IPS-NIHi7 (cell line): ENCODE results near the gene POC1B.

Experiments
- DNase-seq: peaks from one replicate; pipeline ENCODE4 v3.0.0; 2012; ENCODE audit warnings: mixed read lengths; ENCODE audit errors: extremely low spot score

POC1B gene

DNA sequence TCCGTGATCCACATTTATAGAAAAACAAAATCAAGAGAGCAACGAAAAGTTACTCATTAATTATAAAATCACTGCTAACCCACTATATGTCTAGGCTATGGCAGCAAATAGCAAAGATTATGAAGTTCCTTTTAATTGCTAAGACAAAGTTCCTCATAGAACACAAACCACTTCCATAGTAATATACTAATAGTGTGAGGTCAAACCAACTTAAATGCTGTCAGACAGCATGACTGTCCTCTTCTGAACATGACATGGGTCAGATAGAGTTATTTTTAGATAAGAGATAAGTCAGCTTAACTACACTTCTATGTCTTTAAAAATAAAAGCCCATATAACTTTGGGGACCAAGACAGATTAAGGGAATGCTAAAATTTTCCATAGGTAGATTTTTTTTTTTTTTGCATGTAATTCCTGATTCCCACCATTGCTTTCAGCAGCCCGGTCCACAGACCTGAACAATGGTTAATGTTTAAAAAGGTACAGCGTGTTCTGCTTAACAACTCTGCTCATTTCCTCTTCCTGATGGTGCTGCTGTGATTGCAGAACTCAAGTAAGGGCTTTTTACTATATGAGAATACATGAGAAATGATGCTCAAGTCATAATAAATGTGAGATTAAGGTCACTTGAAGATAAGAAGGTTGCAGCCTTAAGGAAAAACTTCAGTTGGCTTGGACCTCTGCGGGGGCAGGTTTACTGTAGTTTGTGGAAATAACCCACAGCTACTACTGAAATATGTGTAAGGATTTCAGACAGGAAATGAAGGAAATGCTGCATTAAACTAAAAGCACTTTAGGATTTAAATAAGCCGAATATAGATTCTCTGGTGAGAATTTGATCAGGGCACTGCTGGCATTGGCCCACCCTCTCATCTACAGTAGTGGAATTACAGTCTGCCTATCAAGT lies 135.8 kb downstream of the POC1B start:
- DNase-seq, result no peak

DNA sequence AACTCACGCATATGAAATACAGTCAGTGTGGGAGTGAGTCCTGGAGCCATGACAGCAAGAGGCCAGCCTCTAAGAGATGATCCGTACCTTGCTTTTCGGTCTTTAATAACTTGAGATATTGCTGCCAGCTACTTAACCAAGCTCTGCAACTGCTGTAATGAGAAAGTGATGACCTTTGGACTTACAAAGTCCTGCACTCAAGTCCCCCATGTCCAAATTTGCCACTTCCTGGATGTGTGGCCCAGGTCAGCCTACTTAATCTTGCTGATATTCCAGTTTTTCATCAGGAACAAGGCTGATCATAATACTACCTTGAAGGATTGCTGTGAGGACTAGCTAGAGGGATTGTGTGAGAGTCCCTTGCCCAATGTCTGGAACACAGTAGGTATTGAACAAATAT lies 139.7 kb downstream of the POC1B start:
- DNase-seq, result no peak

DNA sequence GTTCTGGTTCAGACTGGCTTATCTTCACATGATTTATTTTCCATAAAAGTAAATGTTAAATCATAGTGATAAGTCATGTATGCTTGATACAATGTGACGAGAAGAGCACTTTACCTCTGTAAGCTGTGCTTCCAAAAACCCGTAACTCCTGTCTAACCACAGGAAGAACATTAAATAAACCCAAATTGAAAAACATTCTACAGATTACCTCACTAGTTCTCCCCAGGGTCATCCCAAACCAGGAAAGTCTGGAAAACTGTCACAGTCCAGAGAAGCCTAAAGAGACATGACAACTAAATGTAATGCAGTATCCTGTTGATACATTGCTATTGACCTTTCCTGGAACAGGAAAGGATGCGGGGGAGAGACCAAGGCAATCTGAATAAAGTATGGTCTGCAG lies 141.0 kb downstream of the POC1B start:
- no peak for DNase-seq

DNA sequence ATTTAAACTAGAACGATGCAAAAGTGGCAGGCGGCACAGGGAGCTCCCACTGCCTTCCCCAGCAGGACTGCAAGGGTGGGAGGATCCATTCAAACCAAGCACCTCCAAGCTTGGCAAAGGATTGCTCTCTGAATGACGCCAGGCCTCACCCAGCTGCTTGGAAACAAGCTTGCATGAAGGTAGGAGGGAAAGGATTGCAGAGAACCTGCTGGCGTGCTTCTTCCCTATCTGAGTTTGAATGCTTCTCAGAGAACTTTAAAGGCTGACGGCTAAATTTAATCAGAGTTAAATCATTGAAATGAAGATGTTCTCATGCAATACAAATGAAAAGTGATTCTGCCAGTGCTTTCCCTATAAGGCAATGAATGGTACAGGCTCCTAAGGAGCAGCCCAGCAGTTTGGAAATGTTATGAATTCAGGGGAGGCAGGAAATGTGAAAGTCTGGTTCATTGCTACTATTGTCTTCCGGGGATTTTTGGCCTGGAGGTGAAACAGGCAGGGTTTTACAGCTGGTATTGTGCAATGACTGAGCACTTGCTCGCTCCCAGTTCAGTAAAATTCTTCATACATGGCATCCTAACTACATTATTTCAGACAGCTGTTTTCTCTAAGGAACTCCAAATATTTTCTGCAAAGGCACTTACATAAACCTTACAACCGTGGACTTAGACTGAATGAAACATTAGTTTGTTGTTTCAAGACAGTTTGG lies 141.6 kb downstream of the POC1B start:
- peak; percentile 54 for DNase-seq

DNA sequence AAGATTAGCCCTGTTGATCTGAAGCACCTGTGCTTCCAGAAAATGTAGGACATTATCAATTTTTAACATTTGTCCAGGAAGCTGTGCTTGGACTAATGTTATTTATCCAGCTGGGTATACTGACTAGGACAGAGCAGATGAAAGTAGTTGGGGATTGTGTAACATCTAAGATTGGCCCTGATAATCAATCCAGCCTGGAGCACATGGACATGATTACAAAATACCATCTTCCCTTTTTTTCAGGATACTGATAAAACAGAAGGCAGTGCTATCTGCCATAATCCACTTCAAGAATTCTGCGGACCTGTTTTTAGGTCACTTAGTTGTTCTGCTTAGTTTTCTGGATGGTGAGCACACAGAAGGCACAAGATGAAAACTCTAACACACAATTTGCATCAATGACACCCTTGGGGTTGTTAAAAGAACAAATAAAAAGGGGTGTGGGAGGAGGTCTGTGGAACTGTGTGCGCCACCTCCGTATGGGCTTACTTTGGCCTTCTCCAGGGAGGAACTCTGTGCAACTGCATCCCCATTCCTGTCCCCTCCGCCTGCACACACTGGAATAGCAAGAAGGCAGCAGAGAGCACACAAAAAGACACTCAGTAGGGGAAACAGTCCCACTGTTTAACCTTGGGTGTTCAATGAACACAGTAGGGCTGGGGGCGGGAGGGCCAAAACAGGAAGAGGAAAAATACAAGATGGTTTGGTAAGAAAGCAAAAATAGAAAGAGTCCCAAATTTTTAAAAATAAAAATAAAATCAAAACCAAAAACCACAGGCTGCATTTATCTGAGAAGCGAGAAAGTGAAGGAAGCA lies 142.4 kb downstream of the POC1B start:
- DNase-seq, result no peak

DNA sequence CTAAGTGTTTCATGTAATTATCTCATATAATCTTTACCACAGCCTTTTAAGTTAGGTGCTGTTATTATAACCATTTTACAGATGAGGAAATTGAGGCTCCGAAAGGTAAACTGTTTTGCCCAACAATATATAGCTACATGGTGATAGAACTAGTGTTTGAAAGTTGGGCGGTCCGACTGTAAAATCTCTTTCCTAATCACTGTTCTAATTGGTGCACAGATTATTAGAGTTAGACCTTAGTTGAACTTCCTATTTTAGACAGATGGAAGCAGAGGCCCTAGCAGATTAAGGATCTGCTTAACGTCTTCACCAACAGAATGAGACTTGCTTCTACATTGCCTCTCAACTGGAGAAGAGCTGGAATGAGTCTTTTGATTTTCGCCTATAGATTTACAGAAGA lies 143.5 kb downstream of the POC1B start:
- DNase-seq, result no peak

DNA sequence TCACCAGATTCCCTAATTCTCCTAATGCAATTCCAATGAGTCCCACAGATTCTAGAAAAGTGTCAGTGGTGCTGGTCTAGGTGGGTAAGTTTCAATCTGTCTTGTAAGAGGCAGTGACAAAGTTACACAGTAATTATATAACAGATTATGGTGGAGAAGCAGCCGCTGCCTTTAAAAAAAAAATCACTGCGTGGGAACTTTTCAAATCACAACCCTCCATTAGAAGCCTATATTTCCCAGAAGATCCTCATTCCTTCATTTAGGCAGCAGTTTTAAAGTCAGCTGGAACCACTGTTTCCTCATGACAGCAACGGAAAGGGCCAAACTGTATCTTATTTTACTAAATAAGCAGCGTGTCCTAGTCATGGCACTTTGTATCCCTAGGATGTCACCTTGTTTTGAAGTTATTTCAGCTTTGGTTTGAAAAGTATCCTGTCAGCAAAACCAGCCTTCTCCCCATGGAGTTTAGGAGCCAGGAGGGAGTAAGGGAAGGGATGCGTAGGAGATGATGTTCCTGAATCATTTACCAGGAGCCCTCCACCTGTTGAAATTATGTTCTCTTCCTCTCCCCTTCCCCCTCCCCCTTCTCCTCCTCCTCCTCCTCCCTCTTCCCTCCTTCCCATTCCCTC lies 145.9 kb downstream of the POC1B start:
- DNase-seq, result no peak

DNA sequence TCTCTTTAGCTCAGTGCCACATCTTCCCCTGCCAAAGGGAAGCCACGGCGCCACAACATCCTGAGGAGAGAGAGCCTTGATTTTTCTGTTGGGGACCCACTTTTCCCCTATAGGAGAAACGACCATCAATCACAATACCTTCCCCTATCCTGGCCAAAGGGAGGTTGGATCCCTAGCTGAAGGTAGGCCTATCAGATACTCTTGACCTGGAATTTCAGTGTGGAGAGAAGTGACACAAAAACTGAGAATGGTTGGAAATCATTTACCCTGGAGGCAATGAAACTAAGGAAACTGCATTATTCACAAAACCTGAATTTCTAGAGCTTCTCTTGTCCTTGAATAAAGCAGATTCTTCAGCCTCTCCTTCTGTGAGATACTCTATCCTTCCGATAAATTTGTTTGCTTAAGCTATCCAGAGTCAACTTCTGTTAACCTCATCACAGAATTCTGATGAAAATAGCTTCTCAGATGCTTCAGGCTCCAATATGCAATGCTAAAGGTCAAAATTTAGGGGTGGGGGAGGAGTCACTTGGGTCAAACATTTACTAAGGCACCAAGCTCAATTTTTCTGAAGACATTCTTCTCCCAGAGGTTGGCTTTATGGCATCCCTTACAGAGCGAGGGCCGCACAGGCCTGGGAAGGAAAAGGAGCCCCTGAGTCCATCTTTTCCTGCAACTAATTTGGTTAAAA lies 146.6 kb downstream of the POC1B start:
- DNase-seq, result no peak

DNA sequence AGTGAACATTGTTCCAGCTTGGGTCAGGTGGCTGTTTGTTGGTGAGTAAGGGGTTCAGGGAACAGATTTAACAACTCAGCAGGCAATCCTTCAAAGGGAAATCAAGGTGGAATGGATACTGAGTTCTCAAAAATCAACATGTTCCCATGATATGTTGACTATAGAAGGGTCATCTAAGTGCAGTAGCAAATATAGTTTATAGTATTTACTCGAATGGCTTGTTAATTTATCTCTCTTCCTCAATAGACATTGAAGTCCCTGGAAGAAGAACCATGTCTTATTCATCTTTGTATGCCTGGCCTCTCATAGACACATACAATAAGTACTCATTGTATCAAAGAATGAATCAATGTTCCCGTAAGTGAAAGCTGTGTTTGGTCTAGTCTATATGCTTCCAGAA lies 149.0 kb downstream of the POC1B start:
- DNase-seq, result no peak

DNA sequence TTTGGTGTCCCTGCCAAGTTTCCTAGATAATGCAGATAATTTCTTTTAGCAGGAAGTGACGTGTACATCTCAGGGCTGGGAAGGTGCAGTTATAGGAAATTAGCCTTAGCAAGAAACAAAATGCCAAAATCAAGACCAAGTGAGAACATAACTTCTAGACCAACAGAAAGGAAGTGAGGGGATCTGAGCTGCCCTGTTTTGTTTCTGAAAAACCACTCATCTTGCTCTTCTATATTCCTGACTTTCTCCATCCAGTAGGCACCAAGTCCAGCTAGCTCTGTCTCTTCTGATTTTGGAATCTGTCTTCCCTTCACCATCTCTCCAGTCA lies 149.7 kb downstream of the POC1B start:
- no peak for DNase-seq

DNA sequence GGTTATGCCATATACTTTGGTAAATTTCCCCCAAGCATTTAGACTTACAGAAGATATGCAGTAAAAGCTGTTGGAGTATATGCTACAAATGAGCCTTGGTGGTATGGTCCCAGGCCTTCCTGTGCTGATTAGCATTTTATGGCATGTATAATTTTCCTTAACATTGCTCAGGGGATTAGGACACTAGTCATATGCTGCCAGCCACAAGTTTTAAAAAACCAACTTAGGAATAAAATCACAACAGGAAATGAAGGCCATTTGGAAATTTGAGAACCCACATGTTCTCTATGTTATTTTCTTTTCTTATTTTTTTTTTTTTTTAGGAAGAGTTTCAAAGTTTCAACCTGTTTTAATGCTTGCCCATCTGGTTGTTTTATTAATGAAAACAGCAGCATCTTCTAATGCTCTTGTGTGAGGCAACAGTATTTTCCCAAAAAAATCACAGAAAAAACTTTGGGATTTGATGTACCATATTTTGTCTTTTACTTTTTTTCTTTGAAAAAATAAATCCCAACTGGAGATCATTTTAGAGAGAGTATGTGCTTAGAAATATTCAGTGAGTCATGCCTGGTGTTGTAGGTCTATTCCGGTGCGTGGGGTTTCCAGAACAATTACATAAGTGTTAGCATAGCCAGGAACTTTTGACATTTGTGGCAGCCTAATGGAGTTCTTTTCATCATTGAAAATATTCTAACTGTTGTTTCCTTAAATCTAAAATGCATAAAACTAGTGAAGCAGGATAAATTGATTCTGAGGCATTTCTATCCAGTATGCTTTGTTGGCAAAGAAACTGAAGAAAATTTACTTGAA lies 151.9 kb downstream of the POC1B start:
- DNase-seq, result no peak

DNA sequence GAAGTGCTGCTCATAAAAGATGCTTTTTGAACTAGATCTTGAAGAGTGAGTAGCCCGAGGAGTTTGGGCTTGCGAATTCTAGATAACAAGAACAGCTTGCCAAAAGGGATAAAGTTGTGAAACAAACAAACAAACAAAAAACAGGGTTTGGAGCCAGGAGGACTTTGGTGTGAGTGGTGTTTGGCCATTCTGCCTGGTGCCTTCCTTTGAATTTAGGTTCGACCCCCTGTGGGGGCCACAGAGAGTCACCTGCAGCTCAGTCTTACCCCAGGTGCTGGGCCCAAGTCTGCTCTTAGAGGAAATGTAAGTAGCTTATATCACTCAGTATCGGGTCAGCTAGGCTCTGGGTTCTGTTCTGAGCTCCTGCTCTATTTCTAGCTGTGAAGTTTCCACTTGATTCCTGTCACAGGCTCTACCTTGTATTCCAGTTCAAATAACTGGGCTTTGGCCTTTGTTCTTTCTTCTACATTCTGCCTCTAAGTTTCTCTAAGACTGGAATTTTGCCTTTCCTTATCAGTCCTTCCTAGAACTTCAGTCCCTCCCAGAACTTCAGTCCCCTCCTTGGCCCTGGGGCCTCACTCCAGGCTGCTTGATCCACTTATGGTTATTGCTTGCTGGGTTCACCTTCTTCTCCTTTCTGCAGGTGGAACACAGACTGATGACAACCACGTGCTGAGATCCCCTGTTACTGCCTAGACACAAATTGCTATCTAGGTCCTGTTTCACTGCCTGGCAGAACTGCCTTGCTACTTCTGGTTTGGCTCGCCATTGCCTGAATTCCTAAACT lies 153.1 kb downstream of the POC1B start:
- DNase-seq, result no peak

DNA sequence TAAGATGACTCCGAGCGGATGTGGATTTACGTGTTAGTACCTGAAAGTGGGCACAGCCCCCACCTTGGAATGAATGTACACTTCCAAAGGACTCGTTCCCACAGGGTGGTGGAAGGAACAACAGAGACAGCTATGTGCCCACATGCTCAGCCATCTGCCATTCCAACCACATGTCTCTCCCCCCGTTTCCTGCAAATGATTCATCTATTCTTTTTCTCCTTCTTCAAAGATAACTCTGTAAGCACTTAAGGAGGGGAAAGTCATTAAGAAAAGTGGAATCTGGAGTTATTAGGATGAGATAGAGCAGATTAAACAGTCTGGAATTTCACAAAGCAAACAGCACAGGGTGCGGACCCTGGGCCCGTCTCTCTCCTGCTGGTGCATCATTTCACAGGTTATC lies 155.0 kb downstream of the POC1B start:
- no peak for DNase-seq

DNA sequence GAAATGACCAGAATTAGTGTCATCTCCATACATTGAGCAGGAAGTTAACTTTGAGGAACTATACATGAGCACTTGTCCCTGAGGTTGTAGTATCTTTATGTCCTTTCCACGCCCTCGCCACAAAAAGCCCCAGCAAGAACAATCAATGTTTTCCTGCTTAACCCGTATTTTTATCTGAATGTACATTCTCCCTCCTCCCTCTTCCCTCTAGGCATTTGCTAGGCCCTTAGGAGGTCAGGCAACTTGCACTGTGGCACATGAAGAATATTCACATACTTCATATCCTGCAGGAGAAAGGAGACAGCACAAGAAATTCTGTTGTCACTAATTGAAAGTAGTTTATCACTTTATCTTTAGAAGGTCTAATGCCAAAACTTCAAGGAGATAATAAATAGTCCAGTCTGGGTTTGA lies 155.4 kb downstream of the POC1B start:
- DNase-seq, result no peak
